Measurements from ENCODE around the gene IGFL2.
"Not testable (repeated sequence)": the region's sequence is repeated elsewhere in the genome, so short reads cannot be mapped to it uniquely, and the experiment has no call there.

The IGFL2 gene

GRCh38 chr19:46191356-46191755, 43.3 kb downstream of the IGFL2 start:
- Histone ChIP-seq H3K36me3 (no peaks in the 10 kb centered on the region), H3K4me3 (ENCODE audit: low read depth, low read length) (no peak overlapping the region), H3K27me3 (peaks cover 14% of the 10 kb centered on the region), H3K9me3 (no peaks in the 10 kb centered on the region), H3K4me1 (peaks cover 7% of the 10 kb centered on the region)
- no peak for TF ChIP-seq CTCF (IDR thresholded peaks at IDR 0.05; ENCODE audit: low read depth, low read length)
- DNase-seq: no peak

- H3K9me3 ChIP-seq: no peaks in the 10 kb centered on the region
- no peak overlapping the region for H3K4me3 ChIP-seq (ENCODE audit: low read depth, low read length)
- TF ChIP-seq CTCF (IDR thresholded peaks at IDR 0.05; ENCODE audit: low read depth, low read length): no peak
- DNase-seq: no peak
- peaks cover 9% of the 10 kb centered on the region for H3K27me3 ChIP-seq
- H3K36me3 ChIP-seq: no peaks in the 10 kb centered on the region
- H3K4me1 ChIP-seq: peaks cover 7% of the 10 kb centered on the region
Observed at GRCh38 chr19:46191972-46192371, 43.9 kb downstream of the IGFL2 start.

- DNase-seq; H3K4me3 ChIP-seq (ENCODE audit: low read depth, low read length); H3K9me3 ChIP-seq; H3K4me1 ChIP-seq; H3K27me3 ChIP-seq; H3K36me3 ChIP-seq: not testable (repeated sequence)
Observed at GRCh38 chr19:46192626-46192991, 44.6 kb downstream of the IGFL2 start.

- Histone ChIP-seq H3K4me1 (peaks cover 7% of the 10 kb centered on the region), H3K4me3 (ENCODE audit: low read depth, low read length) (peak overlapping the region; percentile 19; the same call in 1 of the 2 replicates), H3K36me3 (no peaks in the 10 kb centered on the region), H3K27me3 (peaks cover 7% of the 10 kb centered on the region), H3K9me3 (no peaks in the 10 kb centered on the region)
- DNase-seq: peak; percentile 62
- TF ChIP-seq CTCF (IDR thresholded peaks at IDR 0.05; ENCODE audit: low read depth, low read length): no peak
Observed at GRCh38 chr19:46192992-46193650, 45.1 kb downstream of the IGFL2 start.

GRCh38 chr19:46193678-46194077, 45.6 kb downstream of the IGFL2 start:
- peaks cover 7% of the 10 kb centered on the region for H3K4me1 ChIP-seq
- peaks cover 2% of the 10 kb centered on the region for H3K27me3 ChIP-seq
- no peaks in the 10 kb centered on the region for H3K9me3 ChIP-seq
- DNase-seq: no peak
- H3K36me3 ChIP-seq: no peaks in the 10 kb centered on the region
- H3K4me3 ChIP-seq (ENCODE audit: low read depth, low read length): no peak overlapping the region
- no peak for TF ChIP-seq CTCF (IDR thresholded peaks at IDR 0.05; ENCODE audit: low read depth, low read length)

- TF ChIP-seq CTCF (IDR thresholded peaks at IDR 0.05; ENCODE audit: low read depth, low read length): no peak
- DNase-seq: no peak
- Histone ChIP-seq H3K27me3 (no peaks in the 10 kb centered on the region; the same call in 1 of the 2 replicates), H3K4me3 (ENCODE audit: low read depth, low read length) (no peak overlapping the region), H3K4me1 (peaks cover 7% of the 10 kb centered on the region), H3K36me3 (no peaks in the 10 kb centered on the region), H3K9me3 (no peaks in the 10 kb centered on the region)
Observed at GRCh38 chr19:46195104-46195503, 47.1 kb downstream of the IGFL2 start.

GRCh38 chr19:46195919-46196318, 47.9 kb downstream of the IGFL2 start:
- not testable (repeated sequence) for H3K36me3 ChIP-seq; H3K9me3 ChIP-seq; H3K27me3 ChIP-seq; H3K4me1 ChIP-seq; DNase-seq; H3K4me3 ChIP-seq (ENCODE audit: low read depth, low read length)
